Fibroblast of the aortic adventitia (primary cell): ENCODE results near the gene ARHGAP25. TPM values are rescaled to one million over a fixed set of nuclear protein-coding genes. Genes with fewer than 3 reads are reported as not detected.

Experiments
- DNase-seq: peaks from one replicate; pipeline ENCODE4 v3.0.0-alpha.2; 2010; ENCODE audit warnings: low read depth
- H3K4me3 ChIP-seq: 2 replicates; pipeline ENCODE4 v1.5.1; 2011; ENCODE audit warnings: low read depth, mild to moderate bottlenecking, control low read depth, low read length, moderate library complexity
- CTCF ChIP-seq: IDR thresholded peaks from 2 replicates; pipeline ENCODE4 v1.5.1; 2011; ENCODE audit warnings: mild to moderate bottlenecking, low read length, control low read depth, inconsistent platforms; ENCODE audit not compliant: insufficient read depth
- total RNA-seq: library from RNA; depleted of rRNA; stranded (reverse); fragments of >200 nt; gene quantifications from 2 replicates; pipeline ENCODE4 v1.2.3, GENCODE V29; 2012; ENCODE audit warnings: low replicate concordance

ARHGAP25 gene
- total RNA-seq, 1 donor, result 0.36 TPM

DNA sequence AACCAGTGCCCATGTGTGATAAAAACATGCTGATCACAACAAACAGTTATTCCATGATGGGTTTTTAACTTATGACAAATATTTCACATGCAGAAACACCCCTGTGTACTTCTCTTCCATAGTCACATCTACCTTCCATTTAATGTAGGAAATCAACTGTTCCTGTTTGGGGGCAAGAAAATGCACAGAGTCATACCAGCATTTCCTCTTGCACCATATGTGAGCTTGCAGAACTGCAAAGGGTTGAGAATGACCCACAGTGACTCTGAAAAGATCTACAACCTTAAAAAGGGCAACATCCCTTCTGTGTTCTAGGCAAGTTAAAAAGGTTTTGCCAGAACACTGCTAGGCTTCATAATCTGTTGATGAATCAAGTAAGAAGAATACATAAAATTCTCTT, 126.7 kb downstream of the ARHGAP25 start:
- H3K4me3 ChIP-seq, result no peak overlapping the region
- no peak for DNase-seq
- no peak for TF ChIP-seq CTCF

DNA sequence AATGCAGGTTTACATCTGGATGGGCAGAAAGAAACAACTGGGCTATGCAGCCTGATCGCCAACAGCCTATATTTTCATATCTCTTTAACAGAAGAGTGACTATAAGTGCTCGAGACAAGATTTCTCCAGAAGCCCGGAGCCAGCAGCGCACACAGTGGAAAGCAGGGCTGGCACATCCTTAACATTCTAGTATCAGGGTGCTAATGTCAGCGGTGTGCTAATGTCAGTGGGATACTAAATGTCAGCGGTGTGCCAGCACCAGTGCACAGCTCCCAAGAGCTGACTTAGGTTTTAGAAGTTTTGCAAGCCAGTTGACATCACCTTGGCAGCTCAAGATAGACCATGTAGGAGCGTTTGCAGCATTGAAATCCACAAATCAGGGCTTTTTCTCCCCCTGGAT, 128.3 kb downstream of the ARHGAP25 start:
- TF ChIP-seq CTCF, result no peak
- no peak for DNase-seq
- H3K4me3 ChIP-seq, result no peak overlapping the region

- H3K4me3 ChIP-seq, result no peak overlapping the region
- TF ChIP-seq CTCF, result no peak
- DNase-seq, result no peak
Observed at GRCh38 chr2:68863996-68864395, 129.4 kb downstream of the ARHGAP25 start.

DNA sequence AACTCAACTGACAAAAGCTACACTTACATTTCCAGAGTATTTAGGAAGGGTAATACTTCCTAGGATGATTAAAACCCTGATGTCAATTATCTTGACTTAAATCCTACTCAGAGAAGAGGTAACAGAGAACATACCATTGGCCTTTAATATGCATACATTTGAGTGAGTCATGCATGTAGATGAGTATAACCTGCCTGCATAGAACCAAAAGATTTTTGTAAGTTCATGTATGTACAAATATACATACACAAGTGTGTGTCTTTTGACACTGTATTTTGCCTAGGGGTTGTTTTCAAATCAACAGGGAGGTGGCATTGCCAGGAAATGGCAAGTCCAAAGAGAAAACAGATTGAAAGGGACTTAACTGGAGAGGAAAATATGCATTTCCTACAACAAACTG, 130.5 kb downstream of the ARHGAP25 start:
- no peak for DNase-seq
- TF ChIP-seq CTCF, result no peak
- H3K4me3 ChIP-seq, result no peak overlapping the region

DNA sequence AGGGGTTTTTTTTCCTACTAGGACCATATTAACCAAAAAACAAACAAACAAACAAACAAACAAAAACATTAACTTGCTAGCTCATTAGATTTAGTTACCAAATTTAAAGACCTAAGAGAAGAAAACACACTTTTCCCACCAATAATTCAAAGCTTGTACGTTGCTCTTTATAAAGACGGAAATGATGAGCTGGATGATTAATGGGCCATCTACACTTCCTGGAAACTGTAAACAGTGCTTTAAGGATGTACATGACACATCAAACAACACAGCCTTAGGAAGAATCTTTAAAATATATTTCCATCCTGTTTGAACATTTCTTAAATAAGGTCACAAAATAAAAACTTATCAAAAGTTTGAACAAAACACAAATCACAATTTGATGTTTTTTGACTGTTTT, 135.6 kb downstream of the ARHGAP25 start:
- DNase-seq, result no peak
- TF ChIP-seq CTCF, result no peak
- no peak overlapping the region for H3K4me3 ChIP-seq

GRCh38 chr2:68871159-68871764, 136.7 kb downstream of the ARHGAP25 start, which contains the start of gene BMP10:
Gene BMP10 (minus strand): TSS chr2:68871397. CDS start chr2:68871358, 39 bp downstream.
- no peak within 1 kb of the TSS for H3K4me3 ChIP-seq
- TF ChIP-seq CTCF, result no peak
- no peak for DNase-seq

Other genes starting within 250 kb of the ARHGAP25 start
- gene PROKR1, start 91.2 kb upstream of the ARHGAP25 start, total RNA-seq, result not detected in 2 replicates
- gene BMP10, start 136.6 kb downstream of the ARHGAP25 start, total RNA-seq, result not detected in 2 replicates
- gene GKN2, start 218.1 kb downstream of the ARHGAP25 start, total RNA-seq, result not detected in 2 replicates
- gene GKN1, start 239.8 kb downstream of the ARHGAP25 start, total RNA-seq, result not detected in 2 replicates